Breast epithelium (tissue), 3 donors: ENCODE results near the gene PPM1F.

Experiments
- CTCF ChIP-seq, 3 donors: fragments of 450-650 bp; IDR thresholded peaks; one replicate each; pipeline ENCODE4 v1.5.1; 2016 to 2017; ENCODE audit warnings: antibody characterized with exemption in 3 of 3, mild to moderate bottlenecking in 3 of 3, moderate library complexity in 3 of 3
- POLR2AphosphoS5 ChIP-seq, 3 donors: sonication (generic); formaldehyde crosslinking; IDR thresholded peaks; one replicate each; pipeline ENCODE4 v1.6.1; 2017; ENCODE audit warnings: antibody characterized with exemption in 3 of 3

- TF ChIP-seq CTCF (IDR thresholded peaks at IDR 0.05) (no peak), POLR2AphosphoS5 (IDR thresholded peaks at IDR 0.05) (no peak)
Observed at GRCh38 chr22:21977814-21978213, 25.2 kb upstream of the PPM1F start.
